Measurements from ENCODE around the gene AIFM2.

DNA sequence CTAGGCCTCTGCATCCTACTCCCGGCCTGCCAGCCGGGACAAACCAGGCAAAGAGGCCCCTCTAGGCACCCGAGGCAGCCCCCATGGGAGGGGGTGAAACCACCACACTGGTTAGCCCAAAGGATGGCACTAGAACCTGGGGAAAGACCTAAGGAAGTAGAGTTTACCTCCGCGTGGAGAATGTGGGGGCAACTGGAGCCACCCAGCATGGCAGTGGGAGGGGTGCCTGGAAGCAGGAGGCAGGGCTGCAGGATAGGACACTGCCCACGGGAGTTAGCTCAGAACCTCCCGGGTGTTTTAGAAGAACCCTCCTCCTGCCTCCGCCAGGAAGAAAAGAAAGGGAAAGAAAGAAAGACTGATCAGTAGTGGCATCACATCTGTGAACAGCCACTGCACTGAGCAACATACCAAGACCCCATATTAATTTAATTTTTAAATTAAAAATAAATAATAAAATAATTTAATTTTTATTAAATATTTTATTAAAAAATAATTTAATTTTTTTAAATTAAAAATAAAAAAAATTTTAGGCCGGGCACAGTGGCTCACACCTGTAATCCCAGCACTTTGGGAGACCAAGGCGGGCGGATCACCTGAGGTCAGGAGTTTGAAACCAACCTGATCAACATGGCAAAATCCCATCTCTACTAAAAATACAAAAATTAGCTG is 11.2 kb downstream of the AIFM2 start:
- TF ChIP-seq ZNF764 (CRISPR knock-in tag; IDR thresholded peaks at IDR 0.05; ENCODE audit: low read depth), result no peak
- TF ChIP-seq ZBTB17 (CRISPR knock-in tag; IDR thresholded peaks at IDR 0.05), result no peak
- no peak for TF ChIP-seq PURB (CRISPR knock-in tag; IDR thresholded peaks at IDR 0.05; ENCODE audit: low read depth)
- TF ChIP-seq ZNF766 (CRISPR knock-in tag; conservative IDR thresholded peaks at IDR 0.05), result no peak
- no peak for TF ChIP-seq JUNB (CRISPR knock-in tag; conservative IDR thresholded peaks at IDR 0.05)
- TF ChIP-seq, protein P1, sequence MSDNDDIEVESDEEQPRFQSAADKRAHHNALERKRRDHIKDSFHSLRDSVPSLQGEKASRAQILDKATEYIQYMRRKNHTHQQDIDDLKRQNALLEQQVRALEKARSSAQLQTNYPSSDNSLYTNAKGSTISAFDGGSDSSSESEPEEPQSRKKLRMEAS (CRISPR knock-in tag; IDR thresholded peaks at IDR 0.05), result no peak
